ENCODE data around the gene MSRB3. TPM values are rescaled to one million over a fixed set of nuclear protein-coding genes. Genes with fewer than 3 reads are reported as not detected.
"Not testable (repeated sequence)": the region's sequence is repeated elsewhere in the genome, so short reads cannot be mapped to it uniquely, and the experiment has no call there.

Gene MSRB3
- total RNA-seq, 2 experiments from 2014 or later, result not detected

GRCh38 chr12:65427646-65428045, 149.2 kb downstream of the MSRB3 start:
- no peak overlapping the region for H3K27ac Mint-ChIP-seq
- H3K27me3 Mint-ChIP-seq, result peaks cover 5% of the 10 kb centered on the region
- no peak for DNase-seq
- peaks cover 3% of the 10 kb centered on the region for H3K9me3 Mint-ChIP-seq
- no peaks in the 10 kb centered on the region for H3K4me1 Mint-ChIP-seq
- H3K4me3 Mint-ChIP-seq, result no peak overlapping the region
- H3K36me3 Mint-ChIP-seq, result no peaks in the 10 kb centered on the region

- Mint-ChIP-seq H3K27ac (no peak overlapping the region), H3K9me3 (peaks cover 3% of the 10 kb centered on the region), H3K4me1 (no peaks in the 10 kb centered on the region), H3K36me3 (no peaks in the 10 kb centered on the region), H3K4me3 (no peak overlapping the region), H3K27me3 (peaks cover 8% of the 10 kb centered on the region)
- no peak for DNase-seq
Observed at GRCh38 chr12:65430006-65430405, 151.5 kb downstream of the MSRB3 start.

GRCh38 chr12:65430571-65431306, 152.3 kb downstream of the MSRB3 start:
- no peak for DNase-seq
- H3K27ac Mint-ChIP-seq, result no peak overlapping the region
- H3K4me3 Mint-ChIP-seq, result no peak overlapping the region
- H3K9me3 Mint-ChIP-seq, result peaks cover 1% of the 10 kb centered on the region
- H3K4me1 Mint-ChIP-seq, result no peaks in the 10 kb centered on the region
- H3K27me3 Mint-ChIP-seq, result peaks cover 9% of the 10 kb centered on the region
- H3K36me3 Mint-ChIP-seq, result no peaks in the 10 kb centered on the region

- no peak overlapping the region for H3K27ac Mint-ChIP-seq
- H3K4me1 Mint-ChIP-seq, result no peaks in the 10 kb centered on the region
- no peaks in the 10 kb centered on the region for H3K9me3 Mint-ChIP-seq
- peaks cover 9% of the 10 kb centered on the region for H3K27me3 Mint-ChIP-seq
- DNase-seq, result no peak
- H3K36me3 Mint-ChIP-seq, result no peaks in the 10 kb centered on the region
- no peak overlapping the region for H3K4me3 Mint-ChIP-seq
Observed at GRCh38 chr12:65432114-65432513, 153.6 kb downstream of the MSRB3 start.

GRCh38 chr12:65432651-65433050, 154.2 kb downstream of the MSRB3 start:
- Mint-ChIP-seq H3K27ac (no peak overlapping the region), H3K9me3 (no peaks in the 10 kb centered on the region)

GRCh38 chr12:65434737-65435136, 156.3 kb downstream of the MSRB3 start:
- Mint-ChIP-seq H3K9me3 (no peaks in the 10 kb centered on the region), H3K27ac (no peak overlapping the region), H3K4me1 (no peaks in the 10 kb centered on the region), H3K27me3 (peaks cover 4% of the 10 kb centered on the region), H3K36me3 (no peaks in the 10 kb centered on the region), H3K4me3 (no peak overlapping the region)
- DNase-seq, result no peak

More at GRCh38 chr12:65432651-65433050, 154.2 kb downstream of the MSRB3 start:
- DNase-seq, result no peak
- Mint-ChIP-seq H3K36me3 (no peaks in the 10 kb centered on the region), H3K4me1 (no peaks in the 10 kb centered on the region), H3K27me3 (peaks cover 9% of the 10 kb centered on the region), H3K4me3 (no peak overlapping the region)

GRCh38 chr12:65443038-65443437, 164.6 kb downstream of the MSRB3 start:
- no peak overlapping the region for H3K27ac Mint-ChIP-seq
- no peaks in the 10 kb centered on the region for H3K9me3 Mint-ChIP-seq
- H3K36me3 Mint-ChIP-seq, result no peaks in the 10 kb centered on the region
- H3K4me3 Mint-ChIP-seq, result no peak overlapping the region
- H3K4me1 Mint-ChIP-seq, result no peaks in the 10 kb centered on the region
- peaks cover 3% of the 10 kb centered on the region for H3K27me3 Mint-ChIP-seq
- no peak for DNase-seq

GRCh38 chr12:65444996-65445395, 166.5 kb downstream of the MSRB3 start:
- Mint-ChIP-seq H3K27me3 (peaks cover 3% of the 10 kb centered on the region), H3K4me3 (no peak overlapping the region), H3K9me3 (no peaks in the 10 kb centered on the region), H3K27ac (no peak overlapping the region), H3K36me3 (no peaks in the 10 kb centered on the region), H3K4me1 (no peaks in the 10 kb centered on the region)
- no peak for DNase-seq

- Mint-ChIP-seq H3K27me3 (peaks cover 3% of the 10 kb centered on the region), H3K9me3 (no peaks in the 10 kb centered on the region), H3K4me1 (no peaks in the 10 kb centered on the region), H3K27ac (no peak overlapping the region), H3K36me3 (no peaks in the 10 kb centered on the region), H3K4me3 (no peak overlapping the region)
- no peak for DNase-seq
Observed at GRCh38 chr12:65446901-65447300, 168.4 kb downstream of the MSRB3 start.

- no peak for DNase-seq
- Mint-ChIP-seq H3K27ac (no peak overlapping the region), H3K9me3 (no peaks in the 10 kb centered on the region), H3K4me3 (no peak overlapping the region), H3K36me3 (no peaks in the 10 kb centered on the region), H3K27me3 (peaks cover 7% of the 10 kb centered on the region), H3K4me1 (no peaks in the 10 kb centered on the region)
Observed at GRCh38 chr12:65449400-65449799, 170.9 kb downstream of the MSRB3 start.

GRCh38 chr12:65450625-65451024, 172.1 kb downstream of the MSRB3 start:
- Mint-ChIP-seq H3K27me3 (peaks cover 7% of the 10 kb centered on the region), H3K27ac (no peak overlapping the region), H3K36me3 (no peaks in the 10 kb centered on the region), H3K4me3 (no peak overlapping the region), H3K4me1 (no peaks in the 10 kb centered on the region), H3K9me3 (no peaks in the 10 kb centered on the region)
- no peak for DNase-seq

GRCh38 chr12:65454115-65454787, 175.8 kb downstream of the MSRB3 start:
- no peak overlapping the region for H3K27ac Mint-ChIP-seq
- H3K4me1 Mint-ChIP-seq, result no peaks in the 10 kb centered on the region
- H3K4me3 Mint-ChIP-seq, result no peak overlapping the region
- H3K9me3 Mint-ChIP-seq, result no peaks in the 10 kb centered on the region
- peaks cover 3% of the 10 kb centered on the region for H3K27me3 Mint-ChIP-seq
- H3K36me3 Mint-ChIP-seq, result no peaks in the 10 kb centered on the region
- no peak for DNase-seq

GRCh38 chr12:65457341-65457740, 178.9 kb downstream of the MSRB3 start:
- not testable (repeated sequence) for H3K9me3 Mint-ChIP-seq, DNase-seq, H3K4me1 Mint-ChIP-seq, H3K36me3 Mint-ChIP-seq, H3K4me3 Mint-ChIP-seq, H3K27ac Mint-ChIP-seq, H3K27me3 Mint-ChIP-seq

GRCh38 chr12:65458718-65459117, 180.2 kb downstream of the MSRB3 start:
- no peaks in the 10 kb centered on the region for H3K27me3 Mint-ChIP-seq
- no peaks in the 10 kb centered on the region for H3K36me3 Mint-ChIP-seq
- H3K9me3 Mint-ChIP-seq, result no peaks in the 10 kb centered on the region
- no peak for DNase-seq
- no peaks in the 10 kb centered on the region for H3K4me1 Mint-ChIP-seq
- no peak overlapping the region for H3K4me3 Mint-ChIP-seq
- H3K27ac Mint-ChIP-seq, result no peak overlapping the region

- Mint-ChIP-seq H3K36me3 (no peaks in the 10 kb centered on the region), H3K27me3 (no peaks in the 10 kb centered on the region), H3K27ac (no peak overlapping the region)
Observed at GRCh38 chr12:65459545-65459944, 181.1 kb downstream of the MSRB3 start.

GRCh38 chr12:65460063-65460462, 181.6 kb downstream of the MSRB3 start:
- no peak overlapping the region for H3K4me3 Mint-ChIP-seq
- DNase-seq, result no peak
- H3K27ac Mint-ChIP-seq, result no peak overlapping the region
- H3K4me1 Mint-ChIP-seq, result no peaks in the 10 kb centered on the region
- H3K36me3 Mint-ChIP-seq, result no peaks in the 10 kb centered on the region
- no peaks in the 10 kb centered on the region for H3K27me3 Mint-ChIP-seq
- H3K9me3 Mint-ChIP-seq, result no peaks in the 10 kb centered on the region

More at GRCh38 chr12:65459545-65459944, 181.1 kb downstream of the MSRB3 start:
- H3K4me3 Mint-ChIP-seq, result no peak overlapping the region
- H3K4me1 Mint-ChIP-seq, result no peaks in the 10 kb centered on the region
- no peak for DNase-seq
- H3K9me3 Mint-ChIP-seq, result no peaks in the 10 kb centered on the region

Measured in activated naive CD8-positive, alpha-beta T cell treated with anti-CD3 and anti-CD28 coated beads for 36 hours (primary cell).